ENCODE measurements around the gene TNRC18. TPM values are rescaled to one million over a fixed set of nuclear protein-coding genes. Genes with fewer than 3 reads are reported as not detected.
"Not testable (repeated sequence)": the region's sequence is repeated elsewhere in the genome, so short reads cannot be mapped to it uniquely, and the experiment has no call there.

Gene TNRC18, protein sequence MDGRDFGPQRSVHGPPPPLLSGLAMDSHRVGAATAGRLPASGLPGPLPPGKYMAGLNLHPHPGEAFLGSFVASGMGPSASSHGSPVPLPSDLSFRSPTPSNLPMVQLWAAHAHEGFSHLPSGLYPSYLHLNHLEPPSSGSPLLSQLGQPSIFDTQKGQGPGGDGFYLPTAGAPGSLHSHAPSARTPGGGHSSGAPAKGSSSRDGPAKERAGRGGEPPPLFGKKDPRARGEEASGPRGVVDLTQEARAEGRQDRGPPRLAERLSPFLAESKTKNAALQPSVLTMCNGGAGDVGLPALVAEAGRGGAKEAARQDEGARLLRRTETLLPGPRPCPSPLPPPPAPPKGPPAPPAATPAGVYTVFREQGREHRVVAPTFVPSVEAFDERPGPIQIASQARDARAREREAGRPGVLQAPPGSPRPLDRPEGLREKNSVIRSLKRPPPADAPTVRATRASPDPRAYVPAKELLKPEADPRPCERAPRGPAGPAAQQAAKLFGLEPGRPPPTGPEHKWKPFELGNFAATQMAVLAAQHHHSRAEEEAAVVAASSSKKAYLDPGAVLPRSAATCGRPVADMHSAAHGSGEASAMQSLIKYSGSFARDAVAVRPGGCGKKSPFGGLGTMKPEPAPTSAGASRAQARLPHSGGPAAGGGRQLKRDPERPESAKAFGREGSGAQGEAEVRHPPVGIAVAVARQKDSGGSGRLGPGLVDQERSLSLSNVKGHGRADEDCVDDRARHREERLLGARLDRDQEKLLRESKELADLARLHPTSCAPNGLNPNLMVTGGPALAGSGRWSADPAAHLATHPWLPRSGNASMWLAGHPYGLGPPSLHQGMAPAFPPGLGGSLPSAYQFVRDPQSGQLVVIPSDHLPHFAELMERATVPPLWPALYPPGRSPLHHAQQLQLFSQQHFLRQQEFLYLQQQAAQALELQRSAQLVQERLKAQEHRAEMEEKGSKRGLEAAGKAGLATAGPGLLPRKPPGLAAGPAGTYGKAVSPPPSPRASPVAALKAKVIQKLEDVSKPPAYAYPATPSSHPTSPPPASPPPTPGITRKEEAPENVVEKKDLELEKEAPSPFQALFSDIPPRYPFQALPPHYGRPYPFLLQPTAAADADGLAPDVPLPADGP (N-terminal part only)
- polyA plus RNA-seq (2013, experiment 1 of 4): 40.8 TPM
- 52.6 TPM for polyA plus RNA-seq (2013, experiment 2 of 4)
- 32.8 TPM for polyA plus RNA-seq (2013, experiment 3 of 4)
- 34.4 TPM for polyA plus RNA-seq (2013, experiment 4 of 4)

DNA sequence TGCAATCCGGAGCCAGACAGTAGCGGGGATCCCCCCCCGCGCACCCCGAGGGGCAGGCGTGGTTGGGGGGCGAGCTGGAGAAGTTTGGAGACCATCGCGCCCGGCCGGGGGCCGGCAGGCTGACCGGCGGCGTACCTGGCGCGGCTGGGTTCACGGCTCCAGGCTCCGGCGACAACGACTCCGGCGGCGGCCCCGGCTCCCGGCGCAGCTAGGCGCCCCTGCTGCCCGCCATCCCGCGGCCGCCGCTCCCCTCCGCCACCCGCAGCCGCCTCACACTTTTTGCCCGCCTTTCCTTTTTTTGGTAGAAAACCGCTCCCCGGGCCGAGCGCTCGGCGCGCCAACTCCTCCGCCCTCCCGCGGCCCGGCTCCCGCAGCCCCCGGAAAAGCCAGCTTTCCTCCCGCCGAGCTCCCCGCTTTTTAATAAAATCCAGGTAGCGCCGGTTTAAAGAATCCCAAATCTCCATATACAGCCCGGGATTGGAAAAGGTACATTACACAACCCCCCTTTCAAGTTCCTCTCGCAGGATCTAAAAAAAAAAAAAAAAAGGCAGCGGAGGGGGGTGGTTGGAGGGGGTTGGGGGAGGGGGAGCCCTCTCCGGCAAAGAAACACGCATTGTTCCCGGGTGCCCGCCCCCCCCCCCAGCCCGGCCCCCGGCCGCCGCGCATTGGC is at the start of gene TNRC18:
TSS of gene TNRC18 (minus strand) at position 529 of the 670 bp plus-strand sequence. CDS start 2,588 bp downstream, outside the sequence.
- Histone ChIP-seq H3K36me3 (ENCODE audit: control insufficient read depth, insufficient read depth, low read length) (no peaks in the 10 kb centered on the region), H3K4me1 (ENCODE audit: control insufficient read depth, insufficient read depth, low read length) (peaks cover 1% of the 10 kb centered on the region), H3K27me3 (ENCODE audit: control insufficient read depth, insufficient read depth, low read length, poor library complexity, severe bottlenecking) (peaks cover 49% of the 10 kb centered on the region), H3K27ac (ENCODE audit: insufficient read depth, low read depth, low read length, poor library complexity, severe bottlenecking) (peak within 1 kb of the TSS; percentile 99), H3K9me3 (ENCODE audit: control insufficient read depth, low read length) (no peaks in the 10 kb centered on the region), H3K4me3 (ENCODE audit: insufficient read depth, low read depth, low read length) (peak within 1 kb of the TSS; percentile 89)
- WGBS, 2 experiments: 0% methylated on average over 56 to 65 of the region's 67 CpGs

DNA sequence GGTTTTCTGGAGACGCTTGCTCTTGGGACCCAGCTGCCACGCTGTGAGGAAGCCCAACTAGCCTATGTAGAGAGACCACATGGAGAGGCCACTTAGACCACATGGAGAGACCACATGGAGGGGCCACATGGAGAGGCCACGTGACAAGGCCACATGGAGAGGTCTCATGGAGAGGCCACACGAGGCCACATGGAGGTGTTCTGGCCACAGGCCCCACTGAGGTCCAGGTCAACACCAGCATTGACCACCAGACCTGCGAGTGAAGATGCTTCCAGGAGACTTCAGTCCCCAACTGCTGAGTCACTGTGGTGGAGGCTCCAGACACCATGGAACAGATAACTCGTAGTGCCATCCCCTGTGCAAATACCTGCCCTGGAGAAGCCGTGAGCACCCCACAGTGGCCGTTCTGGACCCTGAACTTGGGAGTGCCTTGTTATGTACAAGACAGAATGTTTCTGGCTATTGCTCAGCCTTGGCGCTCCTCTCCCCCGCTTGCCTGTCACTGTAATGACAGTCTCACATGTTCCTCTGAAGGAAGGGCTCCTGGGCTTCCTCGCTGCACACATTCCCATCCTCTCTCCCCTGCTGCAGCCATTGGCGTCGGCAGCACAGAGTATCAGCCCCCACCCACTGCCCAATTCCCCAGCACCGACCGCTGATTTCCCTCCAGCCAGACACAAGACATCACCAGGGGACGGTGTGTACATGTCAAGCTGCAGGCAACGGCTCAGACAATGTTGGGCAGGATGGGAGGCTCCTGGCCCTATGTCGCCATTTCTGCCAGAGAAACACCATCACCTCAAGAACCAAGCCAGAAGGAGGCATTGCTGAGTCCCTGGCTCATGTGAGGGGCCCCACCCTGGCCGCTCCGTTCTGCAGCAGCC is 49.0 kb upstream of the TNRC18 start:
- Histone ChIP-seq H3K27me3 (ENCODE audit: control insufficient read depth, insufficient read depth, low read length, poor library complexity, severe bottlenecking) (no peaks in the 10 kb centered on the region), H3K4me1 (ENCODE audit: control insufficient read depth, insufficient read depth, low read length) (peaks cover 2% of the 10 kb centered on the region), H3K27ac (ENCODE audit: insufficient read depth, low read depth, low read length, poor library complexity, severe bottlenecking) (no peak overlapping the region), H3K9me3 (ENCODE audit: control insufficient read depth, low read length) (no peaks in the 10 kb centered on the region), H3K4me3 (ENCODE audit: insufficient read depth, low read depth, low read length) (no peak overlapping the region), H3K36me3 (ENCODE audit: control insufficient read depth, insufficient read depth, low read length) (no peaks in the 10 kb centered on the region)
- 91 to 93% methylated on average over 20 of the region's 20 CpGs for WGBS, 2 experiments

DNA sequence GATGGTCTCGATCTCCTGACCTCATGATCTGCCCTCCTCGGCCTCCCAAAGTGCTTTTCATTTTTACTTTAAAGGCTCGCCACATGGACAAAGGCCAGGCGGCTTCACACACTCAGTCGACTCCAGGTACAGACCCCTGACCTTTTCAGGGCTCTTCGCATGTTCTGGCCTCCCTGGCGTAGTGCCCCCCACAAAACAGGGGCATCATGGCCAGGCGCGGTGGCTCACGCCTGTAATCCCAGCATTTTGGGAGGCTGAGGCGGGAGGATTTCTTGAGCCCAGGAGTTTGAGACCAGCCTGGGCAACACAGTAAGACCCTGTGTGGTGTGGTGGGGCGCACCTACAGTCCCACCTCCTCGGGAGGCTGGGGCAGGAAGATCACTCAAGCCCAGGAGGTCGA is 48.0 kb upstream of the TNRC18 start:
- not testable (repeated sequence) for H3K36me3 ChIP-seq (ENCODE audit: control insufficient read depth, insufficient read depth, low read length); H3K27me3 ChIP-seq (ENCODE audit: control insufficient read depth, insufficient read depth, low read length, poor library complexity, severe bottlenecking)
- WGBS, 2 experiments: 83 to 86% methylated on average over 14 of the region's 14 CpGs

DNA sequence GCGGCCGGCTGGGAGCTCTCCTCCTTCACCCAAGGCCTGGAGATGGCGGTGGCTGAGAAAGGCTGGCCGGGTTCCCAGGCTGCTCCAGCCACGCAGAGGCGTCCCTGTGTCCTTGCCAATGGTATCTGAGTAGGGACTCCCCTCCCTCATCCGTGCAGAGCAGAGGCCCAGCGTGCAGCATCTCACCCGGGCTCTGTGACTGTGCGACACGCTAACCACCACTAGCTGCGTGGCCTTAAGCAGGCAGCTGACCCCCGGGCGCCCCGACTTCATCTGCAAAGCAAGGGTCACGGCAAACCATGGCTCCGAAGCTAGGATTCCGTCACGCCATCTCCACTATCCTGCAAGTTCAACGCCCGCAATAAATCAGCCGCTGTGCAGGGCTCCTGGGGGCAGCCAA is 47.2 kb upstream of the TNRC18 start:
- Histone ChIP-seq H3K9me3 (ENCODE audit: control insufficient read depth, low read length) (no peaks in the 10 kb centered on the region), H3K4me3 (ENCODE audit: insufficient read depth, low read depth, low read length) (no peak overlapping the region), H3K27ac (ENCODE audit: insufficient read depth, low read depth, low read length, poor library complexity, severe bottlenecking) (no peak overlapping the region), H3K36me3 (ENCODE audit: control insufficient read depth, insufficient read depth, low read length) (no peaks in the 10 kb centered on the region), H3K27me3 (ENCODE audit: control insufficient read depth, insufficient read depth, low read length, poor library complexity, severe bottlenecking) (no peaks in the 10 kb centered on the region), H3K4me1 (ENCODE audit: control insufficient read depth, insufficient read depth, low read length) (no peaks in the 10 kb centered on the region)
- 93 to 95% methylated on average over 22 of the region's 22 CpGs for WGBS, 2 experiments

More for the DNA sequence above, 48.0 kb upstream of the TNRC18 start:
- not testable (repeated sequence) for H3K4me1 ChIP-seq (ENCODE audit: control insufficient read depth, insufficient read depth, low read length); H3K4me3 ChIP-seq (ENCODE audit: insufficient read depth, low read depth, low read length); H3K9me3 ChIP-seq (ENCODE audit: control insufficient read depth, low read length); H3K27ac ChIP-seq (ENCODE audit: insufficient read depth, low read depth, low read length, poor library complexity, severe bottlenecking)

DNA sequence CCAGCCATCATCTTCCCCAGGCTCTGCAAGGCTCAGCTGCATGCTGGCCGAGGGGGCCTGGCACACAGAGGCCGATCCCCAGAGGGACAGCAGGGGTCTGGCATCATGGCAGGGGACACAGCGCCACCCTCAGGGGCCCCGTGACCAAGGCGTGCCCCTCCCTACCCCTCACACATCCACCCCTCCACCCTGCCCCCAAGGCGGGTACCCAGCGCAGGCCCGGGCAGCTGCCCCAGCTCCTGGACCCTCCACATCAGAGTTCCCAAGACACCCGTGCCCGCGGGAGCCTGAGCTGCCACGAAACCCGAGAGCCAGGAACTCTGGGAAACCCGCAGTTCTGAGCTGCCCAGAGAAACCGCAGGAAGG is 46.5 kb upstream of the TNRC18 start:
- H3K9me3 ChIP-seq (ENCODE audit: control insufficient read depth, low read length): no peaks in the 10 kb centered on the region

DNA sequence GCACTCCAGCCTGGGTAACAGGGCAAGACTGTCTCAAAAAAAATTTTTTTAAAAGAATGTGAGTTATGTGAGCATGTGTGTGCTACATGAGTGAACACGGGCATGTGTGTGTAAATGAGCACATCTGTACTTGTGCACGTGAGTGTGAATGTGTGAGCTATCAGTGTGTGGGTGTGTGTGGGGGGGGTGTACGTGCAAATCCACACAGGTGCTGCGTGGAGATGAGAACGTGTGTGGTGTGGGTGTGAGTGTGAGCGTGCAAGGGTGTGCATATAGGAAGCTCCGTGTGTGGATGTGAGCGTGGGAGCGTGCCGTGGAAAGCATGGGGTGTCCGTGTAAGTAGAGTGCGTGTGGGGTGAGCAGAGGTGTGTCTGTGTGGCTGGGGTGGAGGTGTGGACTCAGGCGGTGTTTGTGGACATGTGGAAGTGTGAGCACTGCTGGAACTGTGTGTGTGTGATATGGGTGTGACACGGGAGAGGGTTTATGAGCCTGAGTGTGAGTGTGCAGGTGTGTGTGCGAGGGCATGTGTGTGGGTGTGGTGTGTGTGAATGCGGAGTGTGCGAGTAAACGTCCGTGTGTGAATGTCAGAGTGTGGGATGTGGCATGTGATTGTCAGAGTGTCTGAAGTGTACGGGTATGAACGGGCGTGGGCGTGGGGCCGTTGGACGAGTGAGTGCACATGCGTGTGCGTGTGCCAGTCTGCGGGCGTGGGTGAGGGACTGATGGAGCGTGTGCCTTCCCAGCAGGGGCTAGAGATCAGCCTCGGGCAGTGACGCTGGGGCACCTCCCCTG is 45.9 kb upstream of the TNRC18 start:
- 91 to 93% methylated on average over 32 of the region's 32 CpGs for WGBS, 2 experiments
- Histone ChIP-seq H3K4me3 (ENCODE audit: insufficient read depth, low read depth, low read length) (no peak overlapping the region), H3K27me3 (ENCODE audit: control insufficient read depth, insufficient read depth, low read length, poor library complexity, severe bottlenecking) (no peaks in the 10 kb centered on the region), H3K9me3 (ENCODE audit: control insufficient read depth, low read length) (no peaks in the 10 kb centered on the region), H3K4me1 (ENCODE audit: control insufficient read depth, insufficient read depth, low read length) (no peaks in the 10 kb centered on the region), H3K27ac (ENCODE audit: insufficient read depth, low read depth, low read length, poor library complexity, severe bottlenecking) (no peak overlapping the region), H3K36me3 (ENCODE audit: control insufficient read depth, insufficient read depth, low read length) (no peaks in the 10 kb centered on the region)

More for the DNA sequence above, 46.5 kb upstream of the TNRC18 start:
- Histone ChIP-seq H3K36me3 (ENCODE audit: control insufficient read depth, insufficient read depth, low read length) (no peaks in the 10 kb centered on the region), H3K27me3 (ENCODE audit: control insufficient read depth, insufficient read depth, low read length, poor library complexity, severe bottlenecking) (no peaks in the 10 kb centered on the region), H3K27ac (ENCODE audit: insufficient read depth, low read depth, low read length, poor library complexity, severe bottlenecking) (no peak overlapping the region), H3K4me3 (ENCODE audit: insufficient read depth, low read depth, low read length) (no peak overlapping the region), H3K4me1 (ENCODE audit: control insufficient read depth, insufficient read depth, low read length) (no peaks in the 10 kb centered on the region)
- WGBS, 2 experiments: 87 to 88% methylated on average over 15 of the region's 15 CpGs

DNA sequence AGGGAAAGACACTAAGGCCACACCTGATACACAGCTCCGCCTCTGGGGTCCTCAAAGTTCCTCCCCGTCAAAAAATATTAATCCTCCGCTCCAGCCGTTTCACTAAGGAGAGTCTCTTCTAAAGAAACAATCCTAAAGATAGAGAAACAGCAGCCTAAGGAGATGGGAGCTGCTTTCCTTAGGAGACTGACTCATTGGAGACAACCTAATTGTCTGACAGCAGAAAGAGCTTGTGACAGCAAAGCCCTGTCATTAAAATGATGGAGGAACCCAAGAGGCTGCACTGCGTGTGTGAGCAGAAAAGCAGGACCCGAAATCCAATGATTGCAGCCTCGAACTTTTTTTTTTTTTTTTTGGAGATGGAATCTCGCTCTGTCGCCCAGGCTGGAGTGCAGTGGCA is 44.0 kb upstream of the TNRC18 start:
- 91% methylated on average over 9 of the region's 9 CpGs for WGBS, 2 experiments
- Histone ChIP-seq H3K27me3 (ENCODE audit: control insufficient read depth, insufficient read depth, low read length, poor library complexity, severe bottlenecking) (no peaks in the 10 kb centered on the region), H3K9me3 (ENCODE audit: control insufficient read depth, low read length) (no peaks in the 10 kb centered on the region), H3K4me1 (ENCODE audit: control insufficient read depth, insufficient read depth, low read length) (no peaks in the 10 kb centered on the region), H3K27ac (ENCODE audit: insufficient read depth, low read depth, low read length, poor library complexity, severe bottlenecking) (no peak overlapping the region), H3K4me3 (ENCODE audit: insufficient read depth, low read depth, low read length) (no peak overlapping the region), H3K36me3 (ENCODE audit: control insufficient read depth, insufficient read depth, low read length) (no peaks in the 10 kb centered on the region)

DNA sequence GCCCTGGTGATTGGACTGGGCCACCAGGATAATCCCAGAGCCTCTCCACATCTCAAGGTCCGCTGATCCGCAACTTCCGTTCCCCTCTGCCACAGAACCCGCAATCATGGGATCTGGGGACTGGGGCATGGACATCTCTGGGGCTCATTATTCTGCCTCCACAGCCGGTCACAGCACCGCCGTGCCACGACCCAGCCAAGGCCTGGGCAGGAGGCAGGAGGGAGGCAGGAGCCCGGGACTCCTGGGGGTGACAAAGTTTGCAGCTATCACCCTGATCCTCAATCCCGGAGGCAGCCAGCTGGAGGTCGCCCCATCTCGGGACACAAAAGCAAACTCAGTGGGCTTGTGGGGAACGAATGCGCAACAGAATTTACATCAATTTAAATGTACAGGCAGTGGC is 42.9 kb upstream of the TNRC18 start:
- 89% methylated on average over 14 of the region's 14 CpGs for WGBS, 2 experiments
- no peaks in the 10 kb centered on the region for H3K36me3 ChIP-seq (ENCODE audit: control insufficient read depth, insufficient read depth, low read length)
- no peak overlapping the region for H3K4me3 ChIP-seq (ENCODE audit: insufficient read depth, low read depth, low read length)
- H3K27me3 ChIP-seq (ENCODE audit: control insufficient read depth, insufficient read depth, low read length, poor library complexity, severe bottlenecking): no peaks in the 10 kb centered on the region
- no peaks in the 10 kb centered on the region for H3K9me3 ChIP-seq (ENCODE audit: control insufficient read depth, low read length)
- H3K4me1 ChIP-seq (ENCODE audit: control insufficient read depth, insufficient read depth, low read length): no peaks in the 10 kb centered on the region
- no peak overlapping the region for H3K27ac ChIP-seq (ENCODE audit: insufficient read depth, low read depth, low read length, poor library complexity, severe bottlenecking)
